COLO668 (cell line): ENCODE results near the gene ATG101.
"Not testable (repeated sequence)": the region's sequence is repeated elsewhere in the genome, so short reads cannot be mapped to it uniquely, and the experiment has no call there.

ENCODE experiments used
- DNase-seq: peaks from one replicate; lab custom pipeline; 2025; ENCODE audit not compliant: unreplicated experiment; lab: John Stamatoyannopoulos, UW

ATG101 gene

GRCh38 chr12:52096332-52097044, 26.7 kb downstream of the ATG101 start:
- DNase-seq = no peak

GRCh38 chr12:52097045-52097666, 27.4 kb downstream of the ATG101 start:
- no peak for DNase-seq

GRCh38 chr12:52104431-52105089, 34.8 kb downstream of the ATG101 start:
- not testable (repeated sequence) for DNase-seq

- peak; percentile 50 for DNase-seq
Observed at GRCh38 chr12:52116222-52117125, 46.7 kb downstream of the ATG101 start.

- DNase-seq = peak; percentile 62
Observed at GRCh38 chr12:52117806-52118475, 48.2 kb downstream of the ATG101 start.

- DNase-seq = peak; percentile 75
Observed at GRCh38 chr12:52119398-52120254, 49.8 kb downstream of the ATG101 start.

GRCh38 chr12:52120951-52121823, 51.4 kb downstream of the ATG101 start:
- no peak for DNase-seq

- DNase-seq = peak; percentile 70
Observed at GRCh38 chr12:52121824-52122539, 52.2 kb downstream of the ATG101 start.

GRCh38 chr12:52122540-52122871, 52.7 kb downstream of the ATG101 start:
- no peak for DNase-seq

GRCh38 chr12:52122904-52123303, 53.1 kb downstream of the ATG101 start:
- no peak for DNase-seq

- no peak for DNase-seq
Observed at GRCh38 chr12:52123487-52124186, 53.9 kb downstream of the ATG101 start.

GRCh38 chr12:52125476-52125900, 55.7 kb downstream of the ATG101 start:
- DNase-seq = peak; percentile 67

GRCh38 chr12:52126050-52126604, 56.3 kb downstream of the ATG101 start:
- no peak for DNase-seq
